ENCODE data around the gene ZIC4. TPM values are rescaled to one million over a fixed set of nuclear protein-coding genes. Genes with fewer than 3 reads are reported as not detected.

The ZIC4 gene
- total RNA-seq, 1 donor from 2014 or later = not detected

Other genes starting within 250 kb of the ZIC4 start
- gene ZIC1, start 2.8 kb upstream of the ZIC4 start, total RNA-seq = not detected

Measured in Right ventricle myocardium superior (tissue), 1 donor.